Transverse colon (tissue), 4 donors: ENCODE data around the gene TMEM131L. TPM values are rescaled to one million over a fixed set of nuclear protein-coding genes. Genes with fewer than 3 reads are reported as not detected.
"Not testable (repeated sequence)": the region's sequence is repeated elsewhere in the genome, so short reads cannot be mapped to it uniquely, and the experiment has no call there.

Experiments
- DNase-seq: peaks from one replicate; pipeline ENCODE4 v3.0.0-alpha.2; 2019
- H3K27ac ChIP-seq, 4 donors: fragments of 200-600 bp; sonication (generic); 2 replicates each; pipeline ENCODE4 v1.5.1; 2016 to 2018; ENCODE audit warnings: inconsistent platforms in 4 of 4
- H3K27me3 ChIP-seq: fragments of 200-600 bp; sonication (generic); 2 replicates; pipeline ENCODE4 v1.5.1; 2017; ENCODE audit warnings: inconsistent platforms
- H3K36me3 ChIP-seq, 4 donors: fragments of 200-600 bp; sonication (generic); 2 replicates each; pipeline ENCODE4 v1.5.1; 2017 to 2019; ENCODE audit warnings: inconsistent platforms in 4 of 4
- H3K4me1 ChIP-seq, 4 donors: fragments of 200-600 bp; sonication (generic); 2 replicates each; pipeline ENCODE4 v1.5.1; 2017 to 2020; ENCODE audit warnings: inconsistent platforms in 4 of 4
- H3K4me3 ChIP-seq, 4 donors: fragments of 200-600 bp; sonication (generic); 1 replicate in 1 of 4; 2 replicates in 3 of 4; pipeline versions ENCODE4 v1.5.1 to v1.6.1; 2017 to 2019; ENCODE audit warnings: inconsistent platforms in 4 of 4
- H3K9me3 ChIP-seq, 2 donors: fragments of 200-600 bp; sonication (generic); 2 replicates each; pipeline ENCODE4 v1.5.1; 2017 to 2019; ENCODE audit warnings: inconsistent platforms in 2 of 2
- EP300 ChIP-seq: sonication (generic); formaldehyde crosslinking; IDR thresholded peaks from one replicate; pipeline ENCODE4 v1.6.1; 2017; ENCODE audit warnings: antibody characterized with exemption, low read depth
- POLR2A ChIP-seq: fragments of 450-650 bp; IDR thresholded peaks from one replicate; pipeline ENCODE4 v1.6.1; 2016; ENCODE audit warnings: antibody characterized with exemption, mild to moderate bottlenecking, moderate library complexity
- POLR2AphosphoS5 ChIP-seq, 3 donors: sonication (generic); formaldehyde crosslinking; IDR thresholded peaks; one replicate each; pipeline ENCODE4 v1.6.1; 2016; ENCODE audit warnings: antibody characterized with exemption in 3 of 3
- WGBS, 2 donors: methylation state at CpG; one replicate each; pipeline ENCODE4 v1.1.5; 2018; ENCODE audit warnings: low coverage in 1 of 2; 5-methylcytosine and 5-hydroxymethylcytosine counted together
- in situ Hi-C, 4 donors: fragments of 200-750 bp; cut with MboI; loops; one replicate each; pipeline versions ENCODE4 v1.15.0 to v1.15.1; 2017; ENCODE audit warnings: low sequenced_read_pairs in 3 of 4, low pct_ligation_motif_present in 1 of 4, low pct_unique_long_range_greater_than_20kb in 1 of 4
- intact Hi-C: fragments of 100-400 bp; cut with DNase I; formaldehyde crosslinking; loops from one replicate; pipeline ENCODE4 v1.15.1; 2023; ENCODE audit warnings: low total_unique reads
- total RNA-seq, 4 donors: library from RNA; depleted of rRNA; stranded (reverse); fragments of >200 nt; gene quantifications; one replicate each; pipeline ENCODE4 v1.1.0, GENCODE V29; 2016
- TF ChIP-seq, protein P1 (sequence below), 5 experiments: fragments of 200-600 bp in 3 of 5; fragments of 450-650 bp in 2 of 5; sonication (generic) in 3 of 5; IDR thresholded peaks; 1 replicate in 2 of 5; 2 replicates in 3 of 5; pipeline ENCODE4 v1.5.1; 2016 to 2017; ENCODE audit warnings: antibody characterized with exemption in 5 of 5, inconsistent platforms in 3 of 5, mild to moderate bottlenecking in 2 of 5, moderate library complexity in 1 of 5

TMEM131L gene
- total RNA-seq, 4 donors from 2014 or later: 5.2 to 14.8 (median 8.3) TPM

DNA sequence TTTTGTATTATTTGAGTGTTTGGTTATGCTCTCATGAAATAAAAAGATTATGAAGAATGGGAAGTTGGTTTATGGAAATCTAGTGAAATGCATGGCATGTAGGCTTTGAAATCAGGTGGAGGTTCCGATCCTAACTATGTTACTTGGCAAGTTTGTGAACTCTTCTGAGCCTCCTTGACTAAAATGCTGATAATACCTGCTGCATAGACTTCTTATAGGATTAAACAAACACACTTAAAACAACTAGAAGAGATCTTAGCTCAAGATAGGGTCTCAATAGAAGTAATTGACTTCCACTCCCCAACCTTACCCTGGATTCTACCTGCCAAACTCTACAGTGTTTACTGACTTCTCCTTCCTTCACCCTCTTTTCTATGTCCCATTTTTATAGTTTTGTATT, 195.7 kb downstream of the TMEM131L start:
- no peaks in the 10 kb centered on the region for H3K27me3 ChIP-seq
- TF ChIP-seq POLR2A: no peak
- no peak for TF ChIP-seq EP300
- TF ChIP-seq POLR2AphosphoS5 (IDR thresholded peaks at IDR 0.05): no peak
- TF ChIP-seq, protein P1, sequence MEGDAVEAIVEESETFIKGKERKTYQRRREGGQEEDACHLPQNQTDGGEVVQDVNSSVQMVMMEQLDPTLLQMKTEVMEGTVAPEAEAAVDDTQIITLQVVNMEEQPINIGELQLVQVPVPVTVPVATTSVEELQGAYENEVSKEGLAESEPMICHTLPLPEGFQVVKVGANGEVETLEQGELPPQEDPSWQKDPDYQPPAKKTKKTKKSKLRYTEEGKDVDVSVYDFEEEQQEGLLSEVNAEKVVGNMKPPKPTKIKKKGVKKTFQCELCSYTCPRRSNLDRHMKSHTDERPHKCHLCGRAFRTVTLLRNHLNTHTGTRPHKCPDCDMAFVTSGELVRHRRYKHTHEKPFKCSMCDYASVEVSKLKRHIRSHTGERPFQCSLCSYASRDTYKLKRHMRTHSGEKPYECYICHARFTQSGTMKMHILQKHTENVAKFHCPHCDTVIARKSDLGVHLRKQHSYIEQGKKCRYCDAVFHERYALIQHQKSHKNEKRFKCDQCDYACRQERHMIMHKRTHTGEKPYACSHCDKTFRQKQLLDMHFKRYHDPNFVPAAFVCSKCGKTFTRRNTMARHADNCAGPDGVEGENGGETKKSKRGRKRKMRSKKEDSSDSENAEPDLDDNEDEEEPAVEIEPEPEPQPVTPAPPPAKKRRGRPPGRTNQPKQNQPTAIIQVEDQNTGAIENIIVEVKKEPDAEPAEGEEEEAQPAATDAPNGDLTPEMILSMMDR (IDR thresholded peaks at IDR 0.05): no peak
- H3K4me1 ChIP-seq: no peaks in the 10 kb centered on the region
- no peak for DNase-seq
- 86 to 97% methylated on average over 1 of the region's 1 CpG for WGBS, 2 donors
- no peak overlapping the region for H3K4me3 ChIP-seq
- intact Hi-C loops (no loop called here), in situ Hi-C loops (no loop called here)
- no peaks in the 10 kb centered on the region for H3K36me3 ChIP-seq
- H3K27ac ChIP-seq: no peak overlapping the region
- H3K9me3 ChIP-seq: no peaks in the 10 kb centered on the region

DNA sequence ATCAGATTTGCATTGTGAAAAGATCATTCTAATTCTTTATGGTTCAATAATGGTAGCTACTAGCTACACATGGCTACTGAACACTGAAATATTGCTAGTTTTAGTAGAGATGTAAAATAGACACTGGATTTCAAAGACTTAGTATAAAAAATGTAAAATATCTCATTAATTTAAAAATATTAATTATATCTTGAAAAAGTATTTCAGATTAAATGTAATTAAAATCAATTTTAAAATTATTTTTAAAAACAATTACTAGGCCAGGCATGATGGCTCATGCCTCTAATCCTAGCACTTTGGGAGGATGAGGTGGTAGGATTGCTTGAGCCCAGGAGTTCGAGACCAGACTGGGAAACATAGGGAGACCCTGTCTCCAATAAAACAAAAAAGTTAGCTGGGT, 197.5 kb downstream of the TMEM131L start:
- intact Hi-C loops: no loop called here
- H3K27ac ChIP-seq: no peak overlapping the region
- H3K4me3 ChIP-seq: no peak overlapping the region
- H3K36me3 ChIP-seq: no peaks in the 10 kb centered on the region
- no peak for DNase-seq
- WGBS, 2 donors: 77 to 84% methylated on average over 1 of the region's 1 CpG
- TF ChIP-seq POLR2AphosphoS5 (IDR thresholded peaks at IDR 0.05): no peak
- TF ChIP-seq POLR2A: no peak
- TF ChIP-seq, protein P1 (IDR thresholded peaks at IDR 0.05): no peak
- TF ChIP-seq EP300: no peak
- no peaks in the 10 kb centered on the region for H3K9me3 ChIP-seq
- no peaks in the 10 kb centered on the region for H3K4me1 ChIP-seq
- in situ Hi-C loops: no loop called here
- H3K27me3 ChIP-seq: no peaks in the 10 kb centered on the region

DNA sequence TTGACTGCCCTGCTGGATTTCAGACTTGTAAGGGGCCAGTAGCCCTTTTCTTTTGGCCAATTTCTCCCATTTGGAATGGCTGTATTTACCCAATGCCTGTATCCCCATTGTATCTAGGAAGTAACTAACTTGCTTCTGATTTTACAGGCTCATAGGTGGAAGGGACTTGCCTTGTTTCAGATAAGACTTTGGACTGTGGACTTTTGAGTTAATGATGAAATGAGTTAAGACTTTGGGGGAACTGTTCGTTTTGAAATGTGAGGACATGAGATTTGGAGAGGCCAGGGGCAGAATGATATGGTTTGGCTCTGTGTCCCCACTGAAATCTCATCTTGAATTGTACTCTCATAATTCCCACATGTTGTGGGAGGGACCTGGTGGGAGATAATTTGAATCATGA, 200.3 kb downstream of the TMEM131L start:
- WGBS, 2 donors: 33 to 39% methylated on average over 1 of the region's 1 CpG
- not testable (repeated sequence) for H3K27ac ChIP-seq

GRCh38 chr4:153668647-153669046, 202.5 kb downstream of the TMEM131L start:
- no peak for TF ChIP-seq POLR2A
- no peak for TF ChIP-seq POLR2AphosphoS5 (IDR thresholded peaks at IDR 0.05)
- no peak for TF ChIP-seq EP300
- TF ChIP-seq, protein P1 (IDR thresholded peaks at IDR 0.05): no peak
- no peaks in the 10 kb centered on the region for H3K36me3 ChIP-seq
- peaks cover 6% of the 10 kb centered on the region for H3K27me3 ChIP-seq
- intact Hi-C loops (no loop called here), in situ Hi-C loops (no loop called here)
- no peaks in the 10 kb centered on the region for H3K4me1 ChIP-seq
- H3K9me3 ChIP-seq: no peaks in the 10 kb centered on the region
- H3K4me3 ChIP-seq: no peak overlapping the region
- H3K27ac ChIP-seq: no peak overlapping the region
- DNase-seq: no peak
- WGBS, 2 donors: 78% methylated on average over 2 of the region's 2 CpGs; no CpG with 5 or more reads in 1 of the 2 donors

More for the DNA sequence above, 200.3 kb downstream of the TMEM131L start:
- in situ Hi-C loops, H3K4me3 ChIP-seq, DNase-seq, H3K36me3 ChIP-seq, H3K9me3 ChIP-seq, H3K4me1 ChIP-seq, H3K27me3 ChIP-seq, intact Hi-C loops: not testable (repeated sequence)

DNA sequence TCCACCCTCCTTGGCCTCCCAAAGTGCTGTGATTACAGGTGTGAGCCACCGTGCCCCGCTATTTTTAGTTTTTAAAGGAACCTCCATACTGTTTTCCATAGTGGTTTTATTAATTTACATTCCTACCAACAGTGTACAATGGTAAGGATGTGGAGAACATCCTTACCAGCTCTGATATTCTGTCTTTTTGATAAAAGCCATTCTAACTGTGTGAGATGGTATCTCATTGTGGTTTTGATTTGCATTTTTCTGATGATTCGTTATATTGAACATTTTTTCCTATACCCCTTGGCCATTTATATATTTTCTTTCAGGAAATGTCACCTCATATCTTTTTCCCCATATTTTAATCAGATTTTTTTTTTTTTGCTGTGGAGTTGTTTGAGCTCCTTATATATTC, 203.7 kb downstream of the TMEM131L start:
- 44 to 63% methylated on average over 1 to 3 of the region's 3 CpGs for WGBS, 2 donors

More for the DNA sequence above, 203.7 kb downstream of the TMEM131L start:
- no peaks in the 10 kb centered on the region for H3K4me1 ChIP-seq
- TF ChIP-seq POLR2A (no peak), POLR2AphosphoS5 (IDR thresholded peaks at IDR 0.05) (no peak), EP300 (no peak)
- TF ChIP-seq, protein P1 (IDR thresholded peaks at IDR 0.05): no peak
- no peak for DNase-seq
- H3K9me3 ChIP-seq: no peaks in the 10 kb centered on the region
- no peak overlapping the region for H3K27ac ChIP-seq
- no peaks in the 10 kb centered on the region for H3K36me3 ChIP-seq
- no peak overlapping the region for H3K4me3 ChIP-seq
- intact Hi-C loops (no loop called here), in situ Hi-C loops (no loop called here)
- peaks cover 6% of the 10 kb centered on the region for H3K27me3 ChIP-seq
